ENCODE data around the gene BRINP2.

The BRINP2 gene

GRCh38 chr1:177274687-177275211, 104.0 kb downstream of the BRINP2 start:
- no peak for DNase-seq (ENCODE audit: low spot score)

GRCh38 chr1:177275736-177276135, 105.0 kb downstream of the BRINP2 start:
- no peak for DNase-seq (ENCODE audit: low spot score)

GRCh38 chr1:177278626-177279390, 108.0 kb downstream of the BRINP2 start:
- DNase-seq (ENCODE audit: low spot score), result no peak

- DNase-seq (ENCODE audit: low spot score), result no peak
Measured at GRCh38 chr1:177281901-177282300, 111.1 kb downstream of the BRINP2 start.

GRCh38 chr1:177282976-177283375, 112.2 kb downstream of the BRINP2 start:
- DNase-seq (ENCODE audit: low spot score), result no peak

DNA sequence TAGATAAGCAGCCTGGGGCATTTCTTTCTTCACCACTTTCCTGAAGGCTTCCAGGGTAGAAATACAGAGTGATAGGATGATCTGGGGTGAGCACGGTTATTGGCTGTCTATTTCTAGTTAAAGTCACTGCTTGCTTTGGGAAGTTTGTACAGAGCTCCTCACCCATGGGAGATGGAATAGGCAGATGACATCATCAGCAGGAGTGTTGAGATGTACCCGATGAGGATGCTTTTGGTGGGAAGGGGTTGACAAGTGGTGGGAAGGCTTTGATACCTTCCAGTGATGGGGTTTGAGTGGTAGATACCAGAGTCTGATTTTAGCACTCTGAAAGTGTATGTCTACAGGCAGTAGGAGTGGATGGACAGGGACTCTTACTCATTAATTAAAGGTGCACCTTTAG, 112.6 kb downstream of the BRINP2 start:
- DNase-seq (ENCODE audit: low spot score), result no peak

DNA sequence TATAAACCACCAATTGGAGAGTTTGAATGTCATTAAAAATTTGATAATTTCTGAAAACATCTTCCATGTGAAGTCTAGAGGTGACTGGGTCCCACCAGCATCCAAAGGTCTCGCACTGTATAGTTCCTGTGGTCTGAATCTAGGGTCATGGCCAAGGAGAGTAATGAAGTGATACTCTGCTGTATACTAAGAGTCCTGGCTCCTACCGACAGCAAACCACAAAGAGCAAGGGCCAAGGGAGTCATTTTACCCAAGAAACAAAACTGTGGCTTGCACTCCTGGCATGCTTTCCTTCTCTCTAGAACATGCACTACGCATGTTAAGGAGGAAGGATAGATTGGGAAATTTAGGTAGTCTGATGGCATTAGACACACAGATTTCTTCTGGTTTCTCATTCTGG, 115.6 kb downstream of the BRINP2 start:
- no peak for DNase-seq (ENCODE audit: low spot score)

DNA sequence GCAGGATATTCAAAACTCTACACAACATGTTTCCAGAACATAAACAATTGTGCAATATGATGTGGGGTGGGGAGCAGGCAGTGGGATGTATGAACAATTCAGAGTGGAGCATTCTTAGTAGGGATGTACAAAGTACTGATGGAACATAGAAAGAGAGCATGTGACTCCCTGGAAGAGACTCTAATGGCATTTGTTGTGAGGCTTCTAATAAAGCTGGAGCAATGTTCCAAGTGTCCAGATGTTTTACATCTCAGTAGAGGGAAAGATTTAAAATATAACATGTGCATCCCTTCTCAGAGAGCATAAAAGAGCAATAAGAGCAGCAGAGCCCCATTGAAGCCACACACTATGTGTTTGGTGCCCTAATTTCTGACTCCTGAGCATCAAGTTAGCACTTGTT, 116.5 kb downstream of the BRINP2 start:
- no peak for DNase-seq (ENCODE audit: low spot score)

DNA sequence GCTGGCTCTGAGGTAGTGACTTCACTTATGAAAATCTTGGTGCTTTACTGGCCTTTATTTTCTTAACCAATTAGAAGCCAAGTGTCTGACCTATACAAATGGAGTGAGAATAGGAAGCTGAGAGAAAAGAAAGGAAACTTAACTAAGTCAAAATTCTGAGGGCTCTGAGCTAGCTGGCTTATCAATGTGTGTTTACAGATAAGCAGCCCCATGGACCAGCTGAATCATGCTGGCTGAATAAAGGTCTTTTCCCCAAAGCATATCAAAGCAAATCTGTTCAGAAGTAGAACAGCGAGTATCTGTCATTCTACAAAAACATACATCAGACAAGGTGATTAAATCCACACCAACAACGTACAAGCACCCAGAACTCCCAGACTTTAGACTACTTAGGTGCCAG, 117.2 kb downstream of the BRINP2 start:
- no peak for DNase-seq (ENCODE audit: low spot score)

- DNase-seq (ENCODE audit: low spot score), result no peak
Measured at GRCh38 chr1:177289532-177289931, 118.8 kb downstream of the BRINP2 start.

GRCh38 chr1:177300431-177300830, 129.7 kb downstream of the BRINP2 start:
- no peak for DNase-seq (ENCODE audit: low spot score)

DNA sequence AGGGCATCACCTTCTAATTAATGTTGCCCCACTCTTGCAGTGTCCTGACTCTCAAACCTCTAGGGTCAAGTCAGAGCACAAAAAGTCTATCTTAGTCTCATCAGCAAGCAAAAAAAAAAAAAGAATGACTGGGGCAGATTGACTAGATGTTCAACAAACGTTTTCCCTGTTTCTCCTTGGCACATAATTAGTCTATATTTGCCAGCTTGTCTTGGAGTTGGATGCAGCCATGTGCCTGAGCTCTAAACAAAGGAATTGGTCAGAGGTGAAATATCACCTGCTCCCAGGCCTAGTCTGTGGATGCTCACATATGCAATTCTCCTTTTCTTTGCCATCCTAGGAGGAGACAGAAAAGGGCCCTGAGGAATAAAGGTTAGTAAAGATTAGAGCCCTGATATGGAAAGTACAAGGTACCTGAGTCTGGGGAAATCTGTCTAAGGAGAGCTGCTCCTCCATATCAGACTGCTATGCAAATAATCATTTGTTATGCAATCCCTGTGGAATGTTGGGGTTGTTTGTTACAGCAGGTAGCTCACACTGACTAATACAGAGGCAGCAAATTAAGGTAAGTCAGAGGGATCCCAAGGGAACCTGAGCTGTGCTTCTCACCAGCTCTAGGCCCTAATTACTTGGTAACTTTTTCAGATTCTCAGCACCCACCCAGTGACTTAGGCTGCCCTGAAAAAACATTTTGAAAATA, 130.8 kb downstream of the BRINP2 start:
- no peak for DNase-seq (ENCODE audit: low spot score)

DNA sequence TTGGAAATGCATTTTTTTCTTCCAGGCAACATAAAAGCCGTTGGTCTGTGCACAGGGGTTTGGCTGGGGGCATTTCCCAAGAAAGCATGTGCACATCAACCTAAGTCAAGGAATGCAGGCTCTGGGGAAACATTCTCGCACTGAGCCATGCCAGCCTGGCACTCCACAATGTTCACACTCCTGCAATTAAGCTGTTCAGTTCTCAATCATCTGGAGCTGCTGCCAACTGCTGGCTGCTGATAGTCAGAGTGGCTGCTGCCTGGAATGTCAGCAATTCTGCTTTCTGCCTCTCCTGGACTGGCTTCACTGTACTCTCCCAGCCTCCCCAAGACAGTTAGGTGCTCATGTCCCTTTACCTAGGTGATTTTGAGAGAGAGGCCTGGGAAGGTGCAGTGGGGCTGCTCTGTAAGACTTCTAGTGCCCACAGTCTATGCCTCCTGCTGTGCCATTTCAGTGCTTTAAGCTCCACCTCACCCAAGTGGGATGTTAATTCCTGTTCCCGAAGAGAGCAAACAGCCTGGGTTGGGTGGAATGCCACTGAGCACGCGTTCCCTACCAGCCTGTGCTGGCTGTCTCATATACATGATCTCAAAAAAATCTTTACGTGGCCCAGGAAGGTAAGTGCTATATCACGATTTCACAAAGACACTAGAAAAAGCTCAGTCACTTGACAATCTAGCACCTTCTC, 131.7 kb downstream of the BRINP2 start:
- DNase-seq (ENCODE audit: low spot score), result no peak

- DNase-seq (ENCODE audit: low spot score), result no peak
Measured at GRCh38 chr1:177305040-177306018, 134.6 kb downstream of the BRINP2 start.

GRCh38 chr1:177306019-177306415, 135.3 kb downstream of the BRINP2 start:
- no peak for DNase-seq (ENCODE audit: low spot score)

- DNase-seq (ENCODE audit: low spot score), result no peak
Measured at GRCh38 chr1:177306981-177307380, 136.2 kb downstream of the BRINP2 start.

GRCh38 chr1:177307771-177308170, 137.0 kb downstream of the BRINP2 start:
- no peak for DNase-seq (ENCODE audit: low spot score)

DNA sequence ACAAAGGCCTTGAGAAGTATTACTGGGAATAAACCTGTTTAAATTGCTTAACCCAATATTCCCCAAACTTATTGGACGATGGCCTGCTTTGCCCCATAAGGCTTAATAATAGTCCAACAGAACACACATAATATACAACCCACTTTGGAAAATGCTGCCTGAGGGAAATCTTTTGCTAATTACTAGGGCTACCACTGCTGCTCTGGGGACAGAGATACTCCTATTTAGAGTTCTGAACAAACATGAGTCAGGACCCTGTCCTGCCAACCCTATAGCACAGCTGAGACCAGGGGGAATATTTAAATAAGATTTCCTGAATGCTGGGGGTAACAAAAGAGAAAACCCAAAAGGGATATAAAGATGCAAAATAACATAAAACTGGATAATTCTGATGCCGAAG, 139.1 kb downstream of the BRINP2 start:
- no peak for DNase-seq (ENCODE audit: low spot score)

DNA sequence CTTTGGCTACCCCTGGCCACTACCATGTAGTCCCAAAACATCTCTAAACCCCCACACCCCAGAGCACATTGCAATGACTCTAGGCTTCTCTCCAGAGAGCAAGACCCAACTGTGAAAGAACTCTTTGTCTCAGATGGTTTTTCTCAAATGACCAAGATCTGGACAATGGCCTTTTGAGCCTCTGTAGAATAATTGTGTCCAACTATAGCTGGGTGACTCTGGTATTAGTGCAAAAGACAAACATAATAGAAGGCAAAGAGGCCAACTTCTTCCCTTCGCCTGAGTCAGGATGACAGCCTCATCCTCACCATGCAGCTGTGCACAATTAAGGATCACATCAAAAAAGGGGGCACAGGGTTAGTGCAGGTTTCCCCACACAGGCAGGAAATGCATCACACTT, 139.6 kb downstream of the BRINP2 start:
- DNase-seq (ENCODE audit: low spot score), result no peak

DNA sequence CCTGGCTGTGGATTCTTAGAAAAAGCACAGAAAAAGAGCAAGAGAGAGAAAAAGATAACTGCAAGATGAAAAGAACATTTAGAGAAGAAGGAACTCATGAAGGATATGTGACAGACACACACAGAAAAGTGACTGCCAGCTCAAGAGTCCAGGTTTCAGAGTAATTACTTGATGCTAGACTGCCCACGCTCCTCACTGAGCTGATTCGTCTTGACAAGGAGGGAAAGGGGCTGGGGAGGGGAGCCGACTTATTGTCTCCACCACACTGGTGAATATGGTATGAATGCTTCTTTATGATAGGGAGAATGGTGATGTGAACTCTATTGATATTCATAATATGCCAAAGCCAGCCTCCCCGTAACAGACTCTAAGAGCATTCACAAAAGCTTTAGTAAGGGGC, 140.4 kb downstream of the BRINP2 start:
- no peak for DNase-seq (ENCODE audit: low spot score)

DNA sequence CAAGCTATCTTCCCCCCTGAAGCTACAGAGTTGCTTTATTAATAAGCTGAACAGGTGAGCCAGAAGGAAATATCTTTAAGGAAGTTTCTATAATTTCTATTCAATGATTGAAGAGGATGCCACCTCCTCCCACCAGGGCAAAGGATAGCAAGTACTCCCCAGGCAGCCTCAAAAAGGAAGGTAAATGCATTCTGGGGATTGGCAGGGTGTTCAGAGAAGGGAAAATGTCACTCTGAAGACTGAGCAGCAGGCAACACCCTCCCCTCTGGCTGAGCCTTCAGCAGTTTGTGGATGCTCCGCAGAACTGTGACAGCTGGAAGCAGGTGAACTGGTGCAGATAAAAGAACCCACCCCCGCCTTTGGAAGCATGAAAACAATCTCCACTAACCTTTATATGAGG, 140.8 kb downstream of the BRINP2 start:
- DNase-seq (ENCODE audit: low spot score), result no peak

GRCh38 chr1:177315261-177315660, 144.5 kb downstream of the BRINP2 start:
- DNase-seq (ENCODE audit: low spot score), result no peak

Data from HuH-7.5 (cell line).